Medulla oblongata (tissue), 1 donor: ENCODE measurements around the gene CAMTA1.
"Not testable (repeated sequence)": the region's sequence is repeated elsewhere in the genome, so short reads cannot be mapped to it uniquely, and the experiment has no call there.

Experiments used
- DNase-seq: peaks from one replicate; pipeline ENCODE4 v3.0.0-alpha.2; 2015; ENCODE audit errors: extremely low spot score

The CAMTA1 gene

GRCh38 chr1:6907201-6907600, 121.9 kb downstream of the CAMTA1 start:
- no peak for DNase-seq

GRCh38 chr1:6907676-6908434, 122.6 kb downstream of the CAMTA1 start:
- no peak for DNase-seq

GRCh38 chr1:6909401-6909800, 124.1 kb downstream of the CAMTA1 start:
- no peak for DNase-seq

- DNase-seq: no peak
Observed at GRCh38 chr1:6909857-6910256, 124.6 kb downstream of the CAMTA1 start.

- no peak for DNase-seq
Observed at GRCh38 chr1:6911021-6911941, 126.0 kb downstream of the CAMTA1 start.

- DNase-seq: no peak
Observed at GRCh38 chr1:6911974-6912373, 126.7 kb downstream of the CAMTA1 start.

- DNase-seq: peak; percentile 35
Observed at GRCh38 chr1:6912518-6912917, 127.3 kb downstream of the CAMTA1 start.

- DNase-seq: no peak
Observed at GRCh38 chr1:6913086-6913485, 127.8 kb downstream of the CAMTA1 start.

GRCh38 chr1:6914706-6915105, 129.5 kb downstream of the CAMTA1 start:
- DNase-seq: peak; percentile 79

- no peak for DNase-seq
Observed at GRCh38 chr1:6915999-6916565, 130.8 kb downstream of the CAMTA1 start.

- DNase-seq: no peak
Observed at GRCh38 chr1:6917067-6917466, 131.8 kb downstream of the CAMTA1 start.

GRCh38 chr1:6918186-6918924, 133.1 kb downstream of the CAMTA1 start:
- peak; percentile 22 for DNase-seq

- DNase-seq: no peak
Observed at GRCh38 chr1:6918925-6919511, 133.8 kb downstream of the CAMTA1 start.

- not testable (repeated sequence) for DNase-seq
Observed at GRCh38 chr1:6921506-6921905, 136.3 kb downstream of the CAMTA1 start.

- peak; percentile 78 for DNase-seq
Observed at GRCh38 chr1:6922096-6922931, 137.1 kb downstream of the CAMTA1 start.

- DNase-seq: no peak
Observed at GRCh38 chr1:6923012-6923411, 137.8 kb downstream of the CAMTA1 start.

- DNase-seq: no peak
Observed at GRCh38 chr1:6923416-6923815, 138.2 kb downstream of the CAMTA1 start.

GRCh38 chr1:6923955-6924881, 139.0 kb downstream of the CAMTA1 start:
- no peak for DNase-seq

GRCh38 chr1:6924891-6925290, 139.6 kb downstream of the CAMTA1 start:
- DNase-seq: no peak
